Keratinocyte (primary cell): Measurements from ENCODE around the gene LTC4S. TPM values are rescaled to one million over a fixed set of nuclear protein-coding genes. Genes with fewer than 3 reads are reported as not detected.

ENCODE experiments used
- DNase-seq: peaks from one replicate; pipeline ENCODE4 v3.0.0-alpha.2; 2011; ENCODE audit warnings: low read depth, missing footprints, low spot score
- FAIRE-seq: peaks from 2 replicates; lab custom pipeline; 2011; peaks lifted over from hg19 to GRCh38; lab: Jason Lieb, UNC
- H2AFZ ChIP-seq: 2 replicates; pipeline ENCODE4 v1.6.0; 2012; ENCODE audit warnings: low read length, control low read depth, inconsistent platforms; ENCODE audit not compliant: control insufficient read depth
- H3K27ac ChIP-seq: 2 replicates; pipeline ENCODE4 v1.5.1; 2011; ENCODE audit warnings: low read length; ENCODE audit not compliant: control insufficient read depth, insufficient read depth
- H3K27me3 ChIP-seq: 3 replicates; pipeline ENCODE4 v1.6.0; 2011; ENCODE audit warnings: low read length; ENCODE audit not compliant: control insufficient read depth, insufficient read depth; ENCODE audit errors: extremely low read depth
- H3K36me3 ChIP-seq, 2 experiments: 2 replicates in 1 of 2; 3 replicates in 1 of 2; pipeline ENCODE4 v1.5.1; 2011; ENCODE audit warnings: low read length in 2 of 2, mild to moderate bottlenecking in 1 of 2; ENCODE audit not compliant: control insufficient read depth in 2 of 2, insufficient read depth in 2 of 2; ENCODE audit errors: extremely low read depth in 1 of 2
- H3K4me1 ChIP-seq: 3 replicates; pipeline ENCODE4 v1.5.1; 2011; ENCODE audit warnings: low read length; ENCODE audit not compliant: control insufficient read depth, insufficient read depth; ENCODE audit errors: extremely low read depth
- H3K4me2 ChIP-seq: 3 replicates; pipeline ENCODE4 v1.6.0; 2011; ENCODE audit warnings: low read depth, low read length; ENCODE audit not compliant: control insufficient read depth, insufficient read depth; ENCODE audit errors: extremely low read depth
- H3K4me3 ChIP-seq, 3 experiments: fragments of 200-600 bp in 1 of 3; sonication (generic) in 1 of 3; 2 replicates in 2 of 3; 3 replicates in 1 of 3; pipeline ENCODE4 v1.5.1; 2011 to 2016; ENCODE audit warnings: low read length in 3 of 3, mild to moderate bottlenecking in 3 of 3, control low read depth in 2 of 3, inconsistent platforms in 1 of 3, low read depth in 1 of 3, mixed read lengths in 1 of 3, mixed run types in 1 of 3, moderate library complexity in 1 of 3; ENCODE audit not compliant: control insufficient read depth in 2 of 3, insufficient read depth in 2 of 3; ENCODE audit errors: extremely low read depth in 1 of 3
- H3K79me2 ChIP-seq: 2 replicates; pipeline ENCODE4 v1.6.0; 2012; ENCODE audit warnings: low read length; ENCODE audit not compliant: control insufficient read depth, insufficient read depth
- H3K9ac ChIP-seq: 3 replicates; pipeline ENCODE4 v1.6.0; 2011; ENCODE audit warnings: low read length; ENCODE audit not compliant: control insufficient read depth, insufficient read depth; ENCODE audit errors: extremely low read depth
- H3K9me1 ChIP-seq: 3 replicates; pipeline ENCODE4 v1.6.0; 2011; ENCODE audit warnings: low read length; ENCODE audit not compliant: control insufficient read depth, insufficient read depth; ENCODE audit errors: extremely low read depth
- H3K9me3 ChIP-seq: 2 replicates; pipeline ENCODE4 v1.5.1; 2012; ENCODE audit warnings: low read depth, low read length; ENCODE audit not compliant: control insufficient read depth
- H4K20me1 ChIP-seq: 3 replicates; pipeline ENCODE4 v1.6.0; 2011; ENCODE audit warnings: low read length; ENCODE audit not compliant: control insufficient read depth, insufficient read depth; ENCODE audit errors: extremely low read depth
- CTCF ChIP-seq, 3 experiments: IDR thresholded peaks in 1 of 3; conservative IDR thresholded peaks in 1 of 3; optimal IDR thresholded peaks in 1 of 3; 2 replicates in 2 of 3; 3 replicates in 1 of 3; pipeline versions ENCODE3 to v1.5.1; 2011; ENCODE audit warnings: low read length in 3 of 3, mild to moderate bottlenecking in 3 of 3, moderate library complexity in 2 of 3, control low read depth in 1 of 3, inconsistent platforms in 1 of 3; ENCODE audit not compliant: insufficient read depth in 2 of 3; ENCODE audit errors: extremely low read depth in 1 of 3
- EZH2 ChIP-seq: IDR thresholded peaks from one replicate; pipeline ENCODE4 v1.6.1; 2012; ENCODE audit warnings: inconsistent platforms, mild to moderate bottlenecking, low read length, moderate library complexity
- dilution Hi-C: fragments of 300-500 bp; cut with MboI; formaldehyde crosslinking; loops from one replicate; pipeline ENCODE4 v1.7.0; 2020; ENCODE audit warnings: low sequenced_read_pairs; ENCODE audit not compliant: extremely low pct_ligation_motif_present
- polyA plus RNA-seq, 5 experiments: library from polyadenylated mRNA; depleted of rRNA in 3 of 5; stranded (reverse) in 3 of 5; stranded (forward) in 1 of 5; unstranded in 1 of 5; fragments of >200 nt; gene quantifications; 1 replicate in 1 of 5; 2 replicates in 3 of 5; 3 replicates in 1 of 5; pipeline versions ENCODE4 v1.2.1 to v1.2.3, GENCODE V29; 2011 to 2012; ENCODE audit warnings: missing spikeins in 2 of 5, low read depth in 1 of 5, low replicate concordance in 1 of 5

Gene LTC4S
- polyA plus RNA-seq, 1 donor (not counting 4 experiments of a cell fraction or from before 2014, with no cell fraction given), result not detected

GRCh38 chr5:179781846-179782245, 11.9 kb upstream of the LTC4S start:
- Histone ChIP-seq H3K4me1 (no peaks in the 10 kb centered on the region), H2AFZ (no peak overlapping the region), H3K9ac (no peak overlapping the region), H3K9me1 (no peaks in the 10 kb centered on the region), H4K20me1 (no peaks in the 10 kb centered on the region), H3K9me3 (no peaks in the 10 kb centered on the region), H3K4me3 (no peak overlapping the region), H3K27me3 (no peaks in the 10 kb centered on the region), H3K27ac (no peak overlapping the region), H3K79me2 (no peaks in the 10 kb centered on the region), H3K4me2 (no peak overlapping the region), H3K36me3 (peaks cover 0 to 9% of the 10 kb centered on the region in 2 experiments)
- dilution Hi-C loops, result no loop called here
- no peak for FAIRE-seq
- TF ChIP-seq EZH2 (no peak), CTCF (optimal IDR thresholded peaks at IDR 0.05 in 1 of 3, IDR thresholded peaks at IDR 0.05 in 1 of 3, conservative IDR thresholded peaks at IDR 0.05 in 1 of 3; ENCODE audit: extremely low read depth in 1 of 3, insufficient read depth in 2 of 3, low read length in 3 of 3) (no peak)
- no peak for DNase-seq

GRCh38 chr5:179783128-179783527, 10.7 kb upstream of the LTC4S start:
- Histone ChIP-seq H3K27me3 (no peaks in the 10 kb centered on the region), H3K9me3 (no peaks in the 10 kb centered on the region), H3K4me3 (no peak overlapping the region), H3K4me1 (no peaks in the 10 kb centered on the region), H3K9me1 (no peaks in the 10 kb centered on the region), H4K20me1 (no peaks in the 10 kb centered on the region), H2AFZ (no peak overlapping the region), H3K4me2 (no peak overlapping the region), H3K36me3 (peaks cover 0 to 9% of the 10 kb centered on the region in 2 experiments), H3K27ac (no peak overlapping the region), H3K9ac (no peak overlapping the region), H3K79me2 (no peaks in the 10 kb centered on the region)
- no peak for DNase-seq
- TF ChIP-seq CTCF (optimal IDR thresholded peaks at IDR 0.05 in 1 of 3, IDR thresholded peaks at IDR 0.05 in 1 of 3, conservative IDR thresholded peaks at IDR 0.05 in 1 of 3; ENCODE audit: extremely low read depth in 1 of 3, insufficient read depth in 2 of 3, low read length in 3 of 3) (no peak), EZH2 (no peak)
- dilution Hi-C loops, result no loop called here
- FAIRE-seq, result no peak
